Gastrocnemius medialis (tissue), 4 donors: ENCODE results near the gene METTL22. TPM values are rescaled to one million over a fixed set of nuclear protein-coding genes. Genes with fewer than 3 reads are reported as not detected.

ENCODE experiments used
- ATAC-seq, 2 donors: fragments of 150-250 bp; one replicate each; pipeline ENCODE4 v1.9.1; 2016
- DNase-seq, 2 donors: peaks; one replicate each; pipeline ENCODE4 v3.0.0-alpha.2; 2019
- H3K27ac ChIP-seq, 4 donors: fragments of 200-600 bp; sonication (generic); 1 replicate in 1 of 4; 2 replicates in 3 of 4; pipeline ENCODE4 v1.5.1; 2016 to 2018; ENCODE audit warnings: mild to moderate bottlenecking in 2 of 4, moderate library complexity in 1 of 4
- H3K27me3 ChIP-seq, 3 donors: fragments of 200-600 bp; sonication (generic) in 2 of 3; 1 replicate in 1 of 3; 2 replicates in 2 of 3; pipeline versions ENCODE4 v1.5.1 to v1.6.0; 2016 to 2019; ENCODE audit warnings: mild to moderate bottlenecking in 1 of 3, moderate library complexity in 1 of 3
- H3K36me3 ChIP-seq, 2 donors: fragments of 200-600 bp; sonication (generic) in 1 of 2; one replicate each; pipeline ENCODE4 v1.5.1; 2017 to 2018
- H3K4me1 ChIP-seq, 2 donors: fragments of 200-600 bp; sonication (generic) in 1 of 2; one replicate each; pipeline ENCODE4 v1.5.1; 2016 to 2017; ENCODE audit warnings: mild to moderate bottlenecking in 2 of 2
- H3K4me3 ChIP-seq, 4 donors: fragments of 200-600 bp; sonication (generic) in 3 of 4; 1 replicate in 1 of 4; 2 replicates in 3 of 4; pipeline ENCODE4 v1.5.1; 2016 to 2019; ENCODE audit warnings: mild to moderate bottlenecking in 2 of 4
- H3K9me3 ChIP-seq, 3 donors: fragments of 200-600 bp; sonication (generic) in 2 of 3; 1 replicate in 1 of 3; 2 replicates in 2 of 3; pipeline ENCODE4 v1.5.1; 2016 to 2019
- CTCF ChIP-seq, 5 experiments: fragments of 450-650 bp in 3 of 5; fragments of 200-600 bp in 2 of 5; sonication (generic) in 2 of 5; IDR thresholded peaks in 4 of 5; conservative IDR thresholded peaks in 1 of 5; 1 replicate in 4 of 5; 2 replicates in 1 of 5; pipeline ENCODE4 v1.5.1; 2016 to 2019; ENCODE audit warnings: antibody characterized with exemption in 5 of 5, mild to moderate bottlenecking in 3 of 5, moderate library complexity in 3 of 5
- POLR2A ChIP-seq, 2 donors: fragments of 450-650 bp; IDR thresholded peaks; one replicate each; pipeline ENCODE4 v1.6.1; 2017; ENCODE audit warnings: antibody characterized with exemption in 2 of 2, mild to moderate bottlenecking in 2 of 2, moderate library complexity in 2 of 2
- in situ Hi-C, 4 donors: fragments of 200-750 bp; cut with MboI; loops; one replicate each; pipeline versions ENCODE4 v1.15.0 to v1.8.0; 2017; ENCODE audit warnings: low sequenced_read_pairs in 4 of 4
- intact Hi-C: fragments of 100-400 bp; cut with DNase I; formaldehyde crosslinking; loops from one replicate; pipeline ENCODE4 v1.15.1; 2023; ENCODE audit warnings: low total_unique reads
- total RNA-seq, 4 donors: library from RNA; depleted of rRNA; stranded (reverse); fragments of >200 nt; gene quantifications; one replicate each; pipeline versions ENCODE4 v1.1.0 to v1.2.3, GENCODE V29; 2016

The METTL22 gene
- total RNA-seq, 4 donors from 2014 or later = 28.8 to 71.5 (median 51.5) TPM

- intact Hi-C loops (no loop called here), in situ Hi-C loops (no loop called here)
- Histone ChIP-seq H3K27me3 (peaks cover 4 to 18% (median 16%) of the 10 kb centered on the region in 3 donors), H3K4me1 (no peaks in the 10 kb centered on the region), H3K9me3 (no peaks in the 10 kb centered on the region), H3K4me3 (no peak overlapping the region), H3K27ac (no peak overlapping the region), H3K36me3 (no peaks in the 10 kb centered on the region)
- no peak for ATAC-seq
- no peak for DNase-seq
- TF ChIP-seq POLR2A (IDR thresholded peaks at IDR 0.05) = no peak
- TF ChIP-seq CTCF (IDR thresholded peaks at IDR 0.05 in 4 of 5, conservative IDR thresholded peaks at IDR 0.05 in 1 of 5) = no peak
Observed at GRCh38 chr16:8575399-8575798, 46.1 kb upstream of the METTL22 start.

- Histone ChIP-seq H3K36me3 (no peaks in the 10 kb centered on the region), H3K4me3 (no peak overlapping the region), H3K4me1 (no peaks in the 10 kb centered on the region), H3K9me3 (no peaks in the 10 kb centered on the region), H3K27me3 (peaks cover 4 to 16% (median 15%) of the 10 kb centered on the region in 3 donors), H3K27ac (no peak overlapping the region)
- TF ChIP-seq POLR2A (IDR thresholded peaks at IDR 0.05) (no peak), CTCF (IDR thresholded peaks at IDR 0.05 in 4 of 5, conservative IDR thresholded peaks at IDR 0.05 in 1 of 5) (no peak)
- intact Hi-C loops = no loop called here
- in situ Hi-C loops = no loop called here
- ATAC-seq = no peak
- no peak for DNase-seq
Observed at GRCh38 chr16:8576141-8577004, 45.1 kb upstream of the METTL22 start.

- no peak for DNase-seq
- in situ Hi-C loops (no loop called here), intact Hi-C loops (no loop called here)
- H3K27ac ChIP-seq = no peak overlapping the region
- no peak for ATAC-seq
- H3K4me1 ChIP-seq = no peaks in the 10 kb centered on the region
- H3K36me3 ChIP-seq = no peaks in the 10 kb centered on the region
- peaks cover 4 to 16% (median 11%) of the 10 kb centered on the region in 3 donors for H3K27me3 ChIP-seq
- no peaks in the 10 kb centered on the region for H3K9me3 ChIP-seq
- TF ChIP-seq CTCF (IDR thresholded peaks at IDR 0.05 in 4 of 5, conservative IDR thresholded peaks at IDR 0.05 in 1 of 5) (no peak), POLR2A (IDR thresholded peaks at IDR 0.05) (no peak)
- H3K4me3 ChIP-seq = no peak overlapping the region
Observed at GRCh38 chr16:8577678-8578304, 43.7 kb upstream of the METTL22 start.

- intact Hi-C loops = no loop called here
- H3K4me3 ChIP-seq = no peak overlapping the region
- in situ Hi-C loops = no loop called here
- no peaks in the 10 kb centered on the region for H3K4me1 ChIP-seq
- H3K27ac ChIP-seq = no peak overlapping the region
- TF ChIP-seq POLR2A (IDR thresholded peaks at IDR 0.05) (no peak), CTCF (IDR thresholded peaks at IDR 0.05 in 4 of 5, conservative IDR thresholded peaks at IDR 0.05 in 1 of 5) (no peak)
- H3K36me3 ChIP-seq = no peaks in the 10 kb centered on the region
- peaks cover 0 to 13% (median 7%) of the 10 kb centered on the region in 3 donors for H3K27me3 ChIP-seq
- ATAC-seq = no peak
- no peak for DNase-seq
- no peaks in the 10 kb centered on the region for H3K9me3 ChIP-seq
Observed at GRCh38 chr16:8579559-8579958, 41.9 kb upstream of the METTL22 start.
